GM23338 (cell line): ENCODE data around the gene NPHS2.

Experiments
- CTCF ChIP-seq, 2 experiments: fragments of 200-600 bp in 1 of 2; sonication (generic) in 1 of 2; conservative IDR thresholded peaks; 2 replicates each; pipeline versions ENCODE4 v1.5.1 to v1.6.1; 2016 to 2017; ENCODE audit warnings: antibody characterized with exemption in 2 of 2, low read depth in 2 of 2, mild to moderate bottlenecking in 2 of 2, moderate library complexity in 1 of 2
- EZH2 ChIP-seq: fragments of 200-600 bp; sonication (generic); IDR thresholded peaks from one replicate; pipeline ENCODE4 v1.8.0; 2017; ENCODE audit warnings: antibody characterized with exemption, mild to moderate bottlenecking, low read depth; ENCODE audit not compliant: unreplicated experiment
- EZH2phosphoT487 ChIP-seq: fragments of 200-600 bp; sonication (generic); IDR thresholded peaks from one replicate; pipeline ENCODE4 v1.8.1; 2018; ENCODE audit warnings: antibody characterized with exemption; ENCODE audit not compliant: unreplicated experiment

GRCh38 chr1:179586107-179586823, 10.5 kb upstream of the NPHS2 start:
- no peak for TF ChIP-seq EZH2phosphoT487
- peak; percentile 55 to 79 for TF ChIP-seq CTCF (conservative IDR thresholded peaks at IDR 0.05; ENCODE audit: low read depth in 2 of 2)
- no peak for TF ChIP-seq EZH2
